ENCODE data around the gene IFIT1B.

The IFIT1B gene

DNA sequence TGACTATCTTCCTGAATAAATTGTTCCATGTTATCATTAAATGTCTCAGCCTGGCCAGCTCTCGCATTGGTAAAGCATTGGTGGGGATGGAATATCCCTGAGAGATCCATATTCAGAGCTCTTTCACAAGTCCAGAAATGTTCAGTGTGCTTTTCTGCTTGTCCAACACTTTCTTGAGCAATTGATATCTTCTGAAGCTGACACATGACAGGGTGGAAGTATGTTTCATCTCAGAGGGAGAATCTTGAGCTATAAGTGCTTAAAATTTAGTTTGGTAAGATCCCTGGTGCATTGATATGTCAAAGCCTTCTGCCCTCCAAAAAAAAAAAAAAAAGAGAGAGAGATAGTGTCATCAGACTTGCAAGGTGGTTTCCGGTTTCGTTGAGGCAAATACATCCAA, 42.6 kb upstream of the IFIT1B start:
- no peak overlapping the region for H3K27ac ChIP-seq
- TF ChIP-seq, protein P1, sequence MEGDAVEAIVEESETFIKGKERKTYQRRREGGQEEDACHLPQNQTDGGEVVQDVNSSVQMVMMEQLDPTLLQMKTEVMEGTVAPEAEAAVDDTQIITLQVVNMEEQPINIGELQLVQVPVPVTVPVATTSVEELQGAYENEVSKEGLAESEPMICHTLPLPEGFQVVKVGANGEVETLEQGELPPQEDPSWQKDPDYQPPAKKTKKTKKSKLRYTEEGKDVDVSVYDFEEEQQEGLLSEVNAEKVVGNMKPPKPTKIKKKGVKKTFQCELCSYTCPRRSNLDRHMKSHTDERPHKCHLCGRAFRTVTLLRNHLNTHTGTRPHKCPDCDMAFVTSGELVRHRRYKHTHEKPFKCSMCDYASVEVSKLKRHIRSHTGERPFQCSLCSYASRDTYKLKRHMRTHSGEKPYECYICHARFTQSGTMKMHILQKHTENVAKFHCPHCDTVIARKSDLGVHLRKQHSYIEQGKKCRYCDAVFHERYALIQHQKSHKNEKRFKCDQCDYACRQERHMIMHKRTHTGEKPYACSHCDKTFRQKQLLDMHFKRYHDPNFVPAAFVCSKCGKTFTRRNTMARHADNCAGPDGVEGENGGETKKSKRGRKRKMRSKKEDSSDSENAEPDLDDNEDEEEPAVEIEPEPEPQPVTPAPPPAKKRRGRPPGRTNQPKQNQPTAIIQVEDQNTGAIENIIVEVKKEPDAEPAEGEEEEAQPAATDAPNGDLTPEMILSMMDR (IDR thresholded peaks at IDR 0.05; ENCODE audit: low read depth, low read length): no peak

DNA sequence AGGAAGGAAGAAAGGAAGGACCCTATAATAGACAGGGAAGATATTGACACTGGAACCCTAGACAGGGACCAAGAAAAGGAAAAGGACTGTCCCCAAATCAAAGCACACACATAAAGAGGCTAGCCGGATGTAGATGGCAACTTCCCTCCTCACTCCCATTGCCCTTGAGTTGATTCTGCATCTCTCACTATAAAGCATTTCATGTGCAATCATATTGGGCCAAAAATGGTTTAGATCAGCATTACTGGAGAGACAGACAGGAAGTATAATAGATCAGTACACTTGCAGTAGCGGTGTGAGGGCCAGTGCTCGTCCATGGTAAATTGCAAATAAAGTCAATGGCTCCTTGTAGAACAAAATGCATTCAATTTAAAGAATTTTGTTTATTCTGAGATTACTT, 41.6 kb upstream of the IFIT1B start:
- TF ChIP-seq, protein P1 (IDR thresholded peaks at IDR 0.05; ENCODE audit: low read depth, low read length): no peak
- Histone ChIP-seq H3K27me3 (ENCODE audit: insufficient read depth, low read depth, severe bottlenecking) (no peaks in the 10 kb centered on the region), H3K9me3 (ENCODE audit: severe bottlenecking) (no peaks in the 10 kb centered on the region), H3K27ac (no peak overlapping the region), H3K4me3 (ENCODE audit: low read depth, low read length) (no peak overlapping the region), H3K36me3 (no peaks in the 10 kb centered on the region)
- no peak for DNase-seq

More for the DNA sequence above, 42.6 kb upstream of the IFIT1B start:
- Histone ChIP-seq H3K27me3 (ENCODE audit: insufficient read depth, low read depth, severe bottlenecking) (no peaks in the 10 kb centered on the region), H3K36me3 (no peaks in the 10 kb centered on the region), H3K9me3 (ENCODE audit: severe bottlenecking) (no peaks in the 10 kb centered on the region), H3K4me3 (ENCODE audit: low read depth, low read length) (no peak overlapping the region)
- no peak for DNase-seq

- TF ChIP-seq, protein P1 (IDR thresholded peaks at IDR 0.05; ENCODE audit: low read depth, low read length): no peak
- no peak for DNase-seq
- no peaks in the 10 kb centered on the region for H3K9me3 ChIP-seq (ENCODE audit: severe bottlenecking)
- H3K36me3 ChIP-seq: no peaks in the 10 kb centered on the region
- no peaks in the 10 kb centered on the region for H3K27me3 ChIP-seq (ENCODE audit: insufficient read depth, low read depth, severe bottlenecking)
- no peak overlapping the region for H3K4me3 ChIP-seq (ENCODE audit: low read depth, low read length)
- no peak overlapping the region for H3K27ac ChIP-seq
Observed at GRCh38 chr10:89337484-89337883, 40.4 kb upstream of the IFIT1B start.

DNA sequence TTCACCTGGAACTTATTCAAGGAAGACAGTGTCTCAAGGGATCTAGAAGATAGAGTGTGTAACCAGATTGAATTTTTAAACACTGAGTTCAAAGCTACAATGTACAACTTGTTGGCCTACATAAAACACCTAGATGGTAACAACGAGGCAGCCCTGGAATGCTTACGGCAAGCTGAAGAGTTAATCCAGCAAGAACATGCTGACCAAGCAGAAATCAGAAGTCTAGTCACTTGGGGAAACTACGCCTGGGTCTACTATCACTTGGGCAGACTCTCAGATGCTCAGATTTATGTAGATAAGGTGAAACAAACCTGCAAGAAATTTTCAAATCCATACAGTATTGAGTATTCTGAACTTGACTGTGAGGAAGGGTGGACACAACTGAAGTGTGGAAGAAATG, 39.1 kb upstream of the IFIT1B start:
- Histone ChIP-seq H3K9me3 (ENCODE audit: severe bottlenecking) (no peaks in the 10 kb centered on the region), H3K27me3 (ENCODE audit: insufficient read depth, low read depth, severe bottlenecking) (no peaks in the 10 kb centered on the region), H3K4me3 (ENCODE audit: low read depth, low read length) (no peak overlapping the region), H3K27ac (no peak overlapping the region), H3K36me3 (no peaks in the 10 kb centered on the region)
- TF ChIP-seq, protein P1 (IDR thresholded peaks at IDR 0.05; ENCODE audit: low read depth, low read length): no peak
- no peak for DNase-seq

- TF ChIP-seq, protein P1 (IDR thresholded peaks at IDR 0.05; ENCODE audit: low read depth, low read length): no peak
- no peak for DNase-seq
Observed at GRCh38 chr10:89339875-89340274, 38.0 kb upstream of the IFIT1B start.

GRCh38 chr10:89341649-89342048, 36.2 kb upstream of the IFIT1B start:
- no peaks in the 10 kb centered on the region for H3K27me3 ChIP-seq (ENCODE audit: insufficient read depth, low read depth, severe bottlenecking)
- H3K36me3 ChIP-seq: no peaks in the 10 kb centered on the region
- H3K27ac ChIP-seq: no peak overlapping the region
- no peak for DNase-seq
- no peak overlapping the region for H3K4me3 ChIP-seq (ENCODE audit: low read depth, low read length)
- TF ChIP-seq, protein P1 (IDR thresholded peaks at IDR 0.05; ENCODE audit: low read depth, low read length): no peak
- no peaks in the 10 kb centered on the region for H3K9me3 ChIP-seq (ENCODE audit: severe bottlenecking)

More at GRCh38 chr10:89339875-89340274, 38.0 kb upstream of the IFIT1B start:
- Histone ChIP-seq H3K27ac (no peak overlapping the region), H3K9me3 (ENCODE audit: severe bottlenecking) (no peaks in the 10 kb centered on the region), H3K27me3 (ENCODE audit: insufficient read depth, low read depth, severe bottlenecking) (no peaks in the 10 kb centered on the region), H3K4me3 (ENCODE audit: low read depth, low read length) (no peak overlapping the region), H3K36me3 (no peaks in the 10 kb centered on the region)

Data from WERI-Rb-1 (cell line).